ENCODE data around the gene PRAF2. TPM values are rescaled to one million over a fixed set of nuclear protein-coding genes. Genes with fewer than 3 reads are reported as not detected.

PRAF2 gene
- total RNA-seq, 1 experiment from 2014 or later: 19.9 TPM

DNA sequence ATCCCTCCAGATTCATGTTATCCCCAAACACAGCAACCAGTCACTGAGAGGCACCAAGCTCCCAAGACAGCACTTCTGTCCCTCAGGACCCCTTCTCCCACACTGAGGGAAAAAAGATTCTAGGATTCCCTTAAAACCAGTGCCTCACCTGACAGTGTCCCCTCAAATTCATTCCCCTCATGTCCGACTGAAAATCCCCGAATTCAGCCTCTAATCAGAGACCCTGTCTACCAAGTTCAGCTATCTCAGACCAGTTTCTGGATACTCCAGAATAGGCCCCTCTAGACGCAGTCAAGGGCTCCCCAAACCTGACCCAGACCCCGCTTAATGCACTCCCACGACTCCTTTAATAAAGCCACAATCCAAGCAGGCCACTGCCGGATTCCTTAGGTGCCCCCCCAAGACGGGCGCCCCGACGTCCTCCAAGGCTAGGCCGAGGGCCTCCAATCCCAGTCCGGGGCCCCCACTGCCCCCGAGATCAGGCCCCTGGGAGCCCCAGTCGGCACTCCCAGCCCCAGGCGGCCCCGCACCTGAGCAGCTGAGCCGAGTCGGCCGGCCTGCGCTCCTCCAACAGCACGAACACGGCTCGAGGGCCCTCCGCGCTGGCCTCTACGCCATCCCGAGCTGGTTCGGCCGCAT is 31.1 kb downstream of the PRAF2 start:
- peak; percentile 12 for DNase-seq (ENCODE audit: low read depth)

DNA sequence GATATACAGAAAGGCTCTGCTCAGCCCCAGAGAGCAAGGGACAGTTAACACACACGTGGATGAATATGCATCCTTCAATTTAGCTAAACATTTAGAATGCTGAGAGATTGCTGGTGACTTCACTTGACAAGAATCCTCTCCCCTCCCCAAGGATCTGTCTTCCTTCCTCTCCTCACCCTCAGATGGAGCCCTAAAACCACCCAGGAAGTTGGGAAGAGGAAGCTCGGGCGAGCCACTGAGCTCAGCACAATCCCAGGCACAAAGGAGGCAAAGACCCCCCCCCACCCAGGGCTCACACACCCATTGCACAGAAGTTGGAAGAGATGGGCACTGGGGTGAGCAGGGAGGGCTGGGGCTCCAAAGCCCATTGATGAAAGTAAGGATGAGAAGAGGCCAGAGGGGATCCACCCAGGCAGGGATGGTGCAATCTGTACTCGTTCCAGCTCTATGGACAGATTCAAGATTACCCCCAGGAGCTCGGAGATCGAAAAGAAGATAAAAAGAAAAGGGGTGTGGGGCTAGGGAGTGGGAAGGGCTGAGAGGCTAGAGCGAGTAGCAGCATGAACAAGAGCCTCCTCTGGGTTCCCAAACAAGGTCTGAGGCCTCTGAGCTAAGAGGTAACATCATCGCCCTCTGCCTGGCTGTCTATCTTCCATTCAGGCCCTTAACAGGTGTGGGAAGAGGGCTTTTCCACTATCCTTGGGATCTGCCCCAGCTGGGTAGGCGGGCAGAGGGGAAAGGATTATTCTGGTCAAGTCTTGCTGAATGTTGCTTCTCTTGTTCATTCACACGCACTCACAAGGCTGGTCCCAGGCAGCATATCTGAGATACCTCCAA is 31.8 kb downstream of the PRAF2 start:
- peak; percentile 75 for DNase-seq (ENCODE audit: low read depth)

DNA sequence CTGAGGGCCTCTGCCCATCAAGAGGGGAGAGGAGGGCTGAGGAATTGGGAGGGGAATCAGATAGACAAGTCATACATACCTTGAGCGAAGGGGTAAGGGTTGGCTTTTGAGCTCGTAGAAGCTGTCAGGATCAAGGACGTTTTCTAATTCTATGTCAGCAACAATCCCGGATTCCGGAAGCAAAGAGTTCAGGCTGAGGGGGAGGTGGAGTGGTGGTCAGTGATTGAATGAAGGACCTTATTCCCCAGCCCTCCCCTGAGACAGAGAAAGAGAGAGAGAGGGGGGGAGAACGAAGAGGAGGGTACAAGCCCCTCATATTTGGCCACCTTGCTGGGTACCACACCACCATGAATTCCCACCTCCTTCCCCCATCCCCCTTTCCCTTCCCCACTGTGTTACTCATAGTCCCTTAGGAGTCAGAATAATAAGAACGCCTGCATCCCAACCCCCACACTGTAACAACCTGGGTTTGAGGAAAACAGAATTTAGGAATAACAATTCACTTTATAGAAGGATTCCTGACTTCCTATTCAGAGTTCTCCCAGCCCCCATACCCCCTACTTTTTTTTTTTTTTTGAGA is 33.3 kb downstream of the PRAF2 start:
- DNase-seq (ENCODE audit: low read depth): peak; percentile 34

DNA sequence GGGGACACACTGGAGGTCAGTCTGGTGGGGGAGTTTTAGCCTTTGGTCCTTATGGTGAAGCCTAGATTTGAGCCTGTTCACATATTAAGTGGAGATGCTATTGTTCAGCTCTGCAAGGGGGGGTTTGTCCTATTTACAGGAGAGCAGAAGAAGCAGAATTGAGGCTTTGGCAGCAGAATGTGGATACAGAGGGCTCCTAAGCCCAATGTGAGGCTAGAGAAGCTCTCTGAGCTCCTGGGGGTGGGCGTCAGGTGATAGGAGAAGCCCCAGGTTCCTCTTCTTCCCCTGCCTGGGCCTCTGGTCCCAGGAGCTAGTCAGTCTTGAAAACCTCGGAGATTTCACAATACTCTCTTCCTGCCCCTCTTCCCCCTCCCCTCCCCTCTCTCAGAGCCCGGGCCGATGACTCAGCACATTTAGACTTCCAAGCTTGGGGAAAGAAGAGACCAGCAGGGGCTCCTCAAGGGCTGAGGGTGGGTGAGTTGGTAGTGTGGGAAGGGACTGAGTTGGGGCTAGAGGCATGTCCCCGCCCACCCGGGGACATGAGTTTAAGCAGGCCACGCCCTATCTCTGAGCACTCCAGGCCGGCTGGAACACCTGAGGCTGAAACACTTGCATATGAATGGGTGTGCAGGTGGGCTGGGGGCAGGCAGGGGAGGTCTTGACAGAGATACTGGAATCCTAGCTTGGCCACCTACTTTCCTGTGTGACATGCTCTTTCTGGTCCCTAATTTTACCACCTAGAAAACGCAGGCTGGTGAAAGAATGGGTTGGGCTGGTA is 34.0 kb downstream of the PRAF2 start:
- peak; percentile 95 for DNase-seq (ENCODE audit: low read depth)

DNA sequence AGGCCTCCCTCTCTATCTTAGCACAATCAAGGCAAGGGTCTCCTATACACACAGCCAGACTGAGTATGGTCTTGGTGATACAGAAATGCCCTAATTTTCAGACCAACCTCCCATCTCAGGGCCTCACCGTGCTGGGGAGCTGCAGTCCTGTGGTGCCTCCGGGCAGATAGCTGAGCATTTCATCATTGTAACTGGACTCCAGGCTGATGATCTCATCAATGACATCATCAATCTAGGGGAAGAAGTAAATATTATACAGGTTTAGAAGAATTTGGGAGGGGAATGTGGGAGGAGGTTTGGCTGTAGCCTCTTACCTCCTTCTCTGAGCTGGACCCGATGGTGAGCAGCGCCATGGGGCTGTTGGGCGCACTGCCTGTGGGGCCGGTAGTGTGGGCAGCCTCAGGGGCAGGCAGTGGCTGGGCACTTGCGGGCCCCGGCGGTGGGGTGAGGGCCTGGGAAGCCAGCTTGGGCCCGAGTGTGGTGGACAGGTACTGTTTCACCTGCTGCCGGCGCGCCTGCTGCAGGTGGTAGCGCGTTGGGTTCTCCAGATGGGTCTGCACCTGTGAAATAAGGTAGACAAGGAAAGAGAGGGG is 35.8 kb downstream of the PRAF2 start:
- peak; percentile 48 for DNase-seq (ENCODE audit: low read depth)

DNA sequence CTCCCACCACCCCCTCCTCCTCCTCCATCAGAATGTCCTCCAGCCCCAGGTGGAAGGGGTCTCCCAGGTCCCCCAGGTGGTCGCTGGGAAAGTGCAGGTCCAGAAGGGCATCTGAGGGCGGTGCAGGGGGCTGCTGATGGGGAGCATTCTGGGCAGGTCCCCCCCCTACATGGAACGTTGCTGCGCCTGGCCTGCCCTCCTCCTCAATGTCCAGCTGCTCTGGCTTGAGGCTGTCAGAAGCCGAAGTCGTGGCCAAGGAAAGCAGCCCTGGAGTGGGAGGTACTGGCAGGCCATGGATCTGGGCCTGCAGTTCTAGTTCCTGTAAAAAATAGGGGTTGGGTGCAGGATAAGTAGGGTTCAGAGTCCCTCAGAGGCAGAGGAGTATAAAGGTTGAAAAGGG is 43.5 kb downstream of the PRAF2 start:
- no peak for DNase-seq (ENCODE audit: low read depth)

DNA sequence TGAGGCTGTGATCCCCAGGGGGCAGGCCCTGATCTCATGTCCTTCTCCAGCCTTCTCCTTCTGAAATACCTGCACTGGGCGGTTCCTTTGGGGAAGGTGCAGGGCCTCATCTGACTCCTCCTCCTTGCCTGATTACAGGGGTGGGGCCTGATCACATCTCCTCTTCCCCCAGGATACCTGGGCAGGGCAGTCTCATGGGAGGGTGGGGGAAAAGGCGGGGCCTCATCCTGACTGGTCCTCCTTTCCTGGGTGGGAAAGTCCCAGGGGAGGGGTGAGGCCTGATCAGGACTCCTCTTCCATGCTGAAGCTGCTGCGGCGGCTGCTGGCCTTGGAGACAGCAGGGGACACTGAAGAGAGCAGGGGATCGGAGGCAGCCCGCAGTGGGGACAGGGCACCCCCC is 43.9 kb downstream of the PRAF2 start:
- DNase-seq (ENCODE audit: low read depth): no peak

Other genes with a start within 250 kb of the PRAF2 start
- gene ERAS, start 247.5 kb downstream of the PRAF2 start, total RNA-seq (2014; rRNA removed; shearing (Covaris generic)): not detected in 2 replicates
- gene PCSK1N, start 238.4 kb downstream of the PRAF2 start, total RNA-seq (2014; rRNA removed; shearing (Covaris generic)): 0.36 and 0.59 TPM in 2 replicates
- gene TIMM17B, start 176.2 kb downstream of the PRAF2 start, total RNA-seq (2014; rRNA removed; shearing (Covaris generic)): 75.1 and 106 TPM in 2 replicates
- gene PQBP1, start 176.1 kb downstream of the PRAF2 start, total RNA-seq (2014; rRNA removed; shearing (Covaris generic)): 74.1 and 75.8 TPM in 2 replicates
- gene SLC35A2, start 162.4 kb downstream of the PRAF2 start, total RNA-seq (2014; rRNA removed; shearing (Covaris generic)): 29.9 and 40.6 TPM in 2 replicates
- gene PIM2, start 155.0 kb downstream of the PRAF2 start, total RNA-seq (2014; rRNA removed; shearing (Covaris generic)): 21.3 and 22.0 TPM in 2 replicates
- 24.6 and 28.7 TPM in 2 replicates for gene OTUD5, start 116.4 kb downstream of the PRAF2 start, total RNA-seq (2014; rRNA removed; shearing (Covaris generic))
- 0.59 and 1.4 TPM in 2 replicates for gene KCND1, start 102.2 kb downstream of the PRAF2 start, total RNA-seq (2014; rRNA removed; shearing (Covaris generic))
- gene GRIPAP1, start 71.7 kb downstream of the PRAF2 start, total RNA-seq (2014; rRNA removed; shearing (Covaris generic)): 17.7 and 18.3 TPM in 2 replicates
- 46.8 and 49.0 TPM in 2 replicates for gene TFE3, start 30.6 kb downstream of the PRAF2 start, total RNA-seq (2014; rRNA removed; shearing (Covaris generic))
- 0.72 and 1.1 TPM in 2 replicates for gene CCDC120, start 15.0 kb downstream of the PRAF2 start, total RNA-seq (2014; rRNA removed; shearing (Covaris generic))
- 65.5 and 76.1 TPM in 2 replicates for gene WDR45, start 5.9 kb upstream of the PRAF2 start, total RNA-seq (2014; rRNA removed; shearing (Covaris generic))
- gene GPKOW, start 49.7 kb upstream of the PRAF2 start, total RNA-seq (2014; rRNA removed; shearing (Covaris generic)): 39.6 and 47.1 TPM in 2 replicates
- 1.9 and 2.4 TPM in 2 replicates for gene MAGIX, start 88.8 kb upstream of the PRAF2 start, total RNA-seq (2014; rRNA removed; shearing (Covaris generic))
- 333 and 417 TPM in 2 replicates for gene PLP2, start 97.9 kb upstream of the PRAF2 start, total RNA-seq (2014; rRNA removed; shearing (Covaris generic))
- 7.2 and 8.7 TPM in 2 replicates for gene PRICKLE3, start 112.4 kb upstream of the PRAF2 start, total RNA-seq (2014; rRNA removed; shearing (Covaris generic))
- 0.36 and 0.59 TPM in 2 replicates for gene SYP, start 126.2 kb upstream of the PRAF2 start, total RNA-seq (2014; rRNA removed; shearing (Covaris generic))
- gene CACNA1F, start 159.3 kb upstream of the PRAF2 start, total RNA-seq (2014; rRNA removed; shearing (Covaris generic)): not detected in 2 replicates
- gene CCDC22, start 161.5 kb upstream of the PRAF2 start, total RNA-seq (2014; rRNA removed; shearing (Covaris generic)): 22.7 and 29.4 TPM in 2 replicates
- not detected in 2 replicates for gene FOXP3, start 190.7 kb upstream of the PRAF2 start, total RNA-seq (2014; rRNA removed; shearing (Covaris generic))
- 2.3 and 2.9 TPM in 2 replicates for gene PPP1R3F, start 195.8 kb upstream of the PRAF2 start, total RNA-seq (2014; rRNA removed; shearing (Covaris generic))
- not detected in 2 replicates for gene GAGE10, start 229.6 kb upstream of the PRAF2 start, total RNA-seq (2014; rRNA removed; shearing (Covaris generic))
- not detected in 2 replicates for gene GAGE12J, start 248.0 kb upstream of the PRAF2 start, total RNA-seq (2014; rRNA removed; shearing (Covaris generic))

Data from RPMI7951 (cell line).